Stimulated activated CD8-positive, alpha-beta memory T cell treated with anti-CD3 and anti-CD28 coated beads, Interleukin-4, amount 100 ng/mL, for 24 hours (primary cell): ENCODE measurements around the gene CACNA1I.
"Not testable (repeated sequence)": the region's sequence is repeated elsewhere in the genome, so short reads cannot be mapped to it uniquely, and the experiment has no call there.

Experiments used
- DNase-seq: peaks from one replicate; pipeline ENCODE4 v3.0.0-alpha.2; 2020; ENCODE audit warnings: low read depth

CACNA1I gene

DNA sequence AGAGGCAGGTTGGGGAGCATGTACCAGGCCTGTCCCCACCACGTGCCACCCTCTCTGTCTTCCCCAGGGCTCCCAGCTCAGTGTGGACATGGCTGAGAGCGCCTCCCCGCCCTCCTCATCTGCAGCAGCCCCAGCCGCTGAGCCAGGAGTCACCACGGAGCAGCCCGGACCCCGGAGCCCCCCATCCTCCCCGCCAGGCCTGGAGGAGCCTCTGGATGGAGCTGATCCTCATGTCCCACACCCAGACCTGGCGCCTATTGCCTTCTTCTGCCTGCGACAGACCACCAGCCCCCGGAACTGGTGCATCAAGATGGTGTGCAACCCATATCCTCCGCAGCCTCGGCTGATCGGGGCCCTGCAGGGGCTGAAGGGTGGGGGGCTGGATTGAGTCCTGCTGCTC is at the start of gene CACNA1I:
Gene CACNA1I (plus strand): TSS at position 89 of the 400 bp plus-strand sequence. CDS start 0 bp downstream, at position 89.
- no peak for DNase-seq

DNA sequence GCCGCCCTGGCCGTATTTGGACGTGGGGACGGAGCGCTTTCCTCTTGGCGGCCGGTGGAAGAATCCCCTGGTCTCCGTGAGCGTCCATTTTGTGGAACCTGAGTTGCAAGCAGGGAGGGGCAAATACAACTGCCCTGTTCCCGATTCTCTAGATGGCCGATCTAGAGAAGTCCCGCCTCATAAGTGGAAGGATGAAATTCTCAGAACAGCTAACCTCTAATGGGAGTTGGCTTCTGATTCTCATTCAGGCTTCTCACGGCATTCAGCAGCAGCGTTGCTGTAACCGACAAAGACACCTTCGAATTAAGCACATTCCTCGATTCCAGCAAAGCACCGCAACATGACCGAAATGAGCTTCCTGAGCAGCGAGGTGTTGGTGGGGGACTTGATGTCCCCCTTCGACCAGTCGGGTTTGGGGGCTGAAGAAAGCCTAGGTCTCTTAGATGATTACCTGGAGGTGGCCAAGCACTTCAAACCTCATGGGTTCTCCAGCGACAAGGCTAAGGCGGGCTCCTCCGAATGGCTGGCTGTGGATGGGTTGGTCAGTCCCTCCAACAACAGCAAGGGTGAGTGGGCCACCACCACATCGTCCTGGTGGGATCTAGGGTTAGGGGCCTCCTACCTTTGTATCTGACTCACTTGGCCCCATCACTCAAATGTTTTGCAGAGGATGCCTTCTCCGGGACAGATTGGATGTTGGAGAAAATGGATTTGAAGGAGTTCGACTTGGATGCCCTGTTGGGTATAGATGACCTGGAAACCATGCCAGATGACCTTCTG is 49.3 kb upstream of the CACNA1I start:
- DNase-seq, result not testable (repeated sequence)

- not testable (repeated sequence) for DNase-seq
These were observed 48.5 kb upstream of the CACNA1I start for GRCh38 chr22:39522091-39522490.

DNA sequence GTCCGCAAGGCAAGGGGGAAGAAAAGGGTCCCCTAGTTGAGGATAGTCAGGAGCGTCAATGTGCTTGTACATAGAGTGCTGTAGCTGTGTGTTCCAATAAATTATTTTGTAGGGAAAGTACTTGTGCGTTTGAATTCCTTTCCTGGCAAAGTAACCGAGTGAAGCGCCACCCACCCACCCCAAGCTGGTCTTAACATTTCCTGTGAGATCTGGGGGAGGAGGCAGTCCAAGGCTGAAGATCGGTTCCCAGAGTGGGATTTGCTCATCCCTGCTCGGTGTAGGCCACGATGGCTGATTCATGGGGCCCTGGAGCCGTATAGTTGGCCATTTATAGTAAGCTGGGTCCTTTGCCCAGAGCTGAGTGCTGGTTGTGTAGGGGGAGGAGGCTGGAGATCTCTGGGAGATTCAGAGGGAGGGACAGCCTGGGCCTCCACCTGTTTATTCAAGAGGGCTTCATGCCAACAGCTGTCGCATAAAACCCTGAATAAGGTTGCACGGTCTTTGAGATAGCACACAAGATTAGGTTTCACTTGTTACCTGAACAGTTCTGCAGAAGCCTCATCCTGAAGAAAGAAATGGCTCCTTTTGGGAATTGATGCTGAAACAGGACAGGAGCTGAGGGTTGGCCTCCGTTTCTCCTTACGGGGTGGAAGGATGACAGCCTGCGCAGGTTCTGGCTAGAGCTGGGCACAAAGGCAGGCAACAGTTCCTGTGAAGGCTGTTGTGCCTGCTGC is 47.8 kb upstream of the CACNA1I start:
- no peak for DNase-seq

GRCh38 chr22:39524089-39524752 is 46.3 kb upstream of the CACNA1I start:
- no peak for DNase-seq

DNA sequence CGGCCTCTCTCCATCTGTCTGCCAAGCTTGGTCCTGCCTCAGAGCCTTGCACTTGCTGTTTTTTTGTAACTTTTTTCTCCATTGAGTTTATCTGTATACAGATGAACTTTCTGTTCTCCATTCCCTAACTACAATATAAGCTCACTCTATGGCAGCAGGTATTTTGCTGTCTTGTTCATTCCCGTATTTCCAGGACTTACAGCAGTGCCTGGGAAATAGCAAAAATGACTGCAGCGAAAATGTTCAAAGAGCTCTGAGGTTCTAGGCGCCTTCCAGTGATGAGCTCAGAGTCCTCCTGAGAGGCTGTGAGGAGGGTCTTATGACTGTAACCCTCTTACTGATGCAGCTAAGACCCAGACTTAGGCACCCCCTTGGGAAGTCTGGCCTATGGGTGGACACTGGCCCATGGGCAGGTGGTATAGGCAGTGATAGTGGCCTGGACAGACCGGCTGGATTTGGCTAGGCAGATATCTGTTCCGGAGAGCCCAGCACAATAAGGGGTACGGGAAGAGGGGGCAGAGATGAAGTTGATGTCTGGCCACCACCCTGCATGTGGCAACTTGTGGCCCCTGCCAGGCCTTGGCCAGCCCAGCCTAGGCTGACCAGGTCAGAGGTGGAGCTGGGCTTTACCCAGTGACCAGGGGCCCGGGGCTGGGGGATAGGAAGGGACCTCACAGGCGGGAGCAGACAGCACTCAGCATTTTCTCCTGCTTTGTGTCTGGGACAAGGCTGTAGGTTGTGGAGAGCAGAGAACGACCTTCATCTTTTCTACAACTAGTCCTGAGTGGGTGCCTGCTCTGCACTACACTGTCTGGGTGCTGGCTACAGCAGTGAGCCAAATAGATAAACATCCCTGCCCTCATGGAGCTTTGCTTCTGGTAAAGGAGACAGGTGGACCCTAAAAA is 45.5 kb upstream of the CACNA1I start:
- DNase-seq, result no peak

GRCh38 chr22:39525658-39525975 is 44.9 kb upstream of the CACNA1I start:
- no peak for DNase-seq

DNA sequence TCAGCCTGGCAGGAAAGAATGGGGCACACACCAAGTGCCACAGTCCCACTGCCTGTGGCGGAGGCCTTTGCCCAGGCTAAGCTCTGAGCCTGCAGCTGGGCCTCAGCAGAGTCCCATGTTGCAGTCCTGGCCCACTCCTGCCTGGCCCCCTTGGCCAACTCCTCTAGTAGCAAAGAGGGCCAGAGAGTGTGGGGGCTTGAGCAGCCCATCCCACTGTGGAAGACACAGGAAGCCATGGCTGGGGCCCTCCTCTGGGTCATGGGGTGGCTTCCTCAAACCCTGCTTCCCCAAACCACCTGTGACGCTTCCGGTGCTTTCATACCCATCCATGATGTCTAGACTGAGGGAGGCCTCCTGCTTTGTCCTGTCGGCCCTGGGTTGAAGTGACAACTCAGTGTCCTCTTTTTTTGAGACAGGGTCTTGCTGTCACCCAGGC is 43.8 kb upstream of the CACNA1I start:
- DNase-seq, result no peak

DNA sequence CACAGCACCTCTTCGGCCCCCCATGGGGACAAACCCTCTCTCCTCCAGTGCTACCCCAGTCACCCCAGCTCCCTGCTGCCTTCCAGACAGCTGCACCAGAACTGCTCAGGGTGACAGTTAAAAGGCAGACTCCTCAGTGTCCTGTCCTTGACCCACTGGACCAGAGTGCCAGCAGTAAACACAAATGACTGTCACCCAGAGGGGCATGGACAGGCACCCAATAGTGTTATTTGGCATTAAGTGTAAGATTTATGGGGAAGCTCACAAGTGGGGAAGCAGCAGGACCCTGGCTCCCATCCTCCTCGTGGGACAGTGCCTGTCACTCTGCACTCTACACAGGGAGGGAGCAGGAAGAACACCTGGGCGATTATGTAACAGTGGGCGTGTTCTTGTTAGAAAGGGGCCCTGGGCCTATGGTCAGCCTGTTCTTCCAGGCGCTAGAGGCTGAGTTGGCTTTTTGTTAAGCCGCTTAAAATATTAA is 43.0 kb upstream of the CACNA1I start:
- no peak for DNase-seq

GRCh38 chr22:39528080-39528661 is 42.4 kb upstream of the CACNA1I start:
- DNase-seq, result no peak

- peak; percentile 83 for DNase-seq
These were observed 41.7 kb upstream of the CACNA1I start for GRCh38 chr22:39528681-39529486.

DNA sequence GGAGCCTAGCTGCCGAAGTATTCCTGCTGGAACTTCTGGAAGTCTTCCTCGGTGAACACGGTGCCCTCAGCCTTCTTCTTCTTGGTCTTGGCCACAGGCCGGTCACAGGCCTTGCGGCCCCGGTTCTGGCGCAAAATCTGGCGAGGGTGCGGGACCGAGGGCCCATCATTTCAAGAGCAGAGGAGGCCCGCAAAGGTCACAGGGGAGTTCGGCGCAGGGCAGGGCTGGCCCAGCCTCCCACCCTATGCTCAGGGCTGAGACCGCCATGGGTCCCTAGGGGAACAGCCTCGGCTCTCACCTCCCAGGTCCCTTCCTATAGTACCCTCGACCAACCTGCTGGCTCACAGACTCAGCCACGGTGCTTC is 41.1 kb upstream of the CACNA1I start:
- no peak for DNase-seq

- DNase-seq, result no peak
These were observed 40.4 kb upstream of the CACNA1I start for GRCh38 chr22:39530116-39530515.

DNA sequence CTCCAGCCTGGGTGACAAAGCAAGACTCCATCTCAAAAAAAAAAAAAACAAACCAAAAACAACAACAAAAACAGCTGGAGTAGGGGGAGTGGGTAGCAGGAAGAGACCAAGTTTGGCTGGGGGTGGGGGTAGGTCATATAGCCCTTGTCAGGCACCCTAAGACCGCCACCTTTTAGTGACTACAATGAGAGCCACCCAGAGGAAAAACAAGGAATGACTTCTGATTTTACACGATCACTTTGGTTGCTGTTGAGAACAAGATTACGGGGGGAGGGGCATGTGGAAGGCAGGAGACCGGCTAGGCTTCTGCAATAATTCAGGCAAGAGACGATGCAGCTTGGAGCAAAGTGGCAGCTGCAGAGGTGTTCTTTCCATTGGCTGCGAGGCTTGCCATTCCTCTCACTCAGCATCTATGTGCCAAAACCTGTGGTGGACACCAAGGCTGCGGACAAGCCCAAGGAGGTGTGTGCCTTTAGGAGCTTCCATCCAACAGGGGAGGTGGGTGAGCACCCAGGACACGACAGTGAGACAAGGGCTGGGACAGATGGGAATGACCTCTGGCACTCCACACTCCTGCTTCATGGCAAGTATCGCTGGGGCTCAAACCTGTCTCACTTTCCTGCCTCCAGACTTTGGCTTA is 39.7 kb upstream of the CACNA1I start:
- DNase-seq, result no peak

- DNase-seq, result peak; percentile 99
These were observed 38.1 kb upstream of the CACNA1I start, which contains the start of gene RPS19BP1 for GRCh38 chr22:39532215-39533073. Gene RPS19BP1 (minus strand): TSS chr22:39532748. CDS start chr22:39532738, 10 bp downstream.

GRCh38 chr22:39534092-39534506 is 36.5 kb upstream of the CACNA1I start:
- no peak for DNase-seq

DNA sequence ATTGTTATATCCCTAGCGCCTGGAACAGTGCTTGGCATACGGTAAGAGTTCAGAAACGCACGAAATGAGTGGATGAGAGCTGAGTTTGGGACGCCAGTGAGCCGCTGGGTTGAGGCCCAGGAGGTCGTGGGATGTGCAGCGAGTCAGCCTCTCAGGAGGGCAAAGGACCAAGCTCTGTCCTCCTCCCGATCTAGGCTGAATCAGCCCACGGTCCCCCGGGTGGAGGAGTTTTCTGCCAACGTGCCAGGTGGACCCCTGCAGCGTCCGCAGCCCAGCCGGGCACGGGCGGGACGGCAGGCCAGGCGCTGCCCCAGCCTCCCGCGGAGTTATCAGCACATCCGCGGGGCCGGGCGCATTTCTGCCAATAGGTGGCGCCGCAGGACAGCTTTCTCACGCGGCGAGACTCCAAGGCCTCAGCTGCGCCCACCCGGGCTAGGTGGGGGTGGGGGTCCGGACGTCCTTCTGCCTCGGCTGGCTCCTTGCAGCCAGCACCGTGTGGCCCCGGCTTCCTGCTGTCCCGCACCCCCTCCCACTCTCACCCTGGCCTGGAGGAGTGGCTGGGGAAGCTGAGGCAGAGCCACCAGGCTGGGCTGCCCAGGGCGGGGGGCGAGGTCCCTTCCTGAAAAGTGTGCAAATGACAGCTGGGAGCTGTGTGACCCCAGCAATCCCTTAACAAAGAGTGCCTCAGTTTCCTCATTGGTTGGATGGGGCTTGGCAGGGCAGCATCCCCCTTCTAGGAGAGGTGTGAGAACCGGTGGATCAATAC is 35.8 kb upstream of the CACNA1I start:
- peak; percentile 76 for DNase-seq

- DNase-seq, result no peak
These were observed 35.2 kb upstream of the CACNA1I start for GRCh38 chr22:39535357-39535725.
